Cardiac muscle cell (in vitro differentiated cells and primary cell): ENCODE measurements around the gene ZYX. TPM values are rescaled to one million over a fixed set of nuclear protein-coding genes. Genes with fewer than 3 reads are reported as not detected.

Experiments
- DNase-seq, 2 donors: peaks; one replicate each; pipeline versions ENCODE4 v3.0.0 to v3.0.0-alpha.2; 2010 to 2017; ENCODE audit warnings: low read depth in 1 of 2, low spot score in 1 of 2
- H3K27ac ChIP-seq: fragments of 200-600 bp; sonication (generic); 2 replicates; pipeline ENCODE4 v1.5.1; 2016
- H3K27me3 ChIP-seq: fragments of 200-600 bp; sonication (generic); 2 replicates; pipeline ENCODE4 v1.6.0; 2016; ENCODE audit warnings: control low read depth
- H3K36me3 ChIP-seq: fragments of 200-600 bp; sonication (generic); 2 replicates; pipeline ENCODE4 v1.5.1; 2016; ENCODE audit warnings: control low read depth
- H3K4me1 ChIP-seq: fragments of 200-600 bp; sonication (generic); 2 replicates; pipeline ENCODE4 v1.8.1; 2017; ENCODE audit warnings: low read depth, mild to moderate bottlenecking, mixed run types
- H3K4me3 ChIP-seq: fragments of 200-600 bp; sonication (generic); 2 replicates; pipeline ENCODE4 v1.5.1; 2016; ENCODE audit warnings: mild to moderate bottlenecking
- H3K9me3 ChIP-seq: fragments of 200-600 bp; sonication (generic); 2 replicates; pipeline ENCODE4 v1.5.1; 2017; ENCODE audit warnings: low read depth, mild to moderate bottlenecking, control low read depth
- polyA plus RNA-seq: library from polyadenylated mRNA; unstranded; fragments of >200 nt; fragmentation: Nextera tagmentation; extraction: Ambion mirVana; gene quantifications from 2 replicates; pipeline ENCODE4 v1.2.1, GENCODE V29; 2016
- total RNA-seq: library from RNA; depleted of rRNA; stranded (reverse); fragments of >200 nt; gene quantifications from 2 replicates; pipeline ENCODE4 v1.2.3, GENCODE V29; 2016
- TF ChIP-seq, protein P1 (sequence below): IDR thresholded peaks from 2 replicates; pipeline ENCODE4 v1.5.1; 2012; ENCODE audit warnings: low read depth, mild to moderate bottlenecking, low read length

ZYX gene
- total and polyA plus RNA-seq, 2 experiments from 2014 or later: 57.2 to 98.4 TPM

DNA sequence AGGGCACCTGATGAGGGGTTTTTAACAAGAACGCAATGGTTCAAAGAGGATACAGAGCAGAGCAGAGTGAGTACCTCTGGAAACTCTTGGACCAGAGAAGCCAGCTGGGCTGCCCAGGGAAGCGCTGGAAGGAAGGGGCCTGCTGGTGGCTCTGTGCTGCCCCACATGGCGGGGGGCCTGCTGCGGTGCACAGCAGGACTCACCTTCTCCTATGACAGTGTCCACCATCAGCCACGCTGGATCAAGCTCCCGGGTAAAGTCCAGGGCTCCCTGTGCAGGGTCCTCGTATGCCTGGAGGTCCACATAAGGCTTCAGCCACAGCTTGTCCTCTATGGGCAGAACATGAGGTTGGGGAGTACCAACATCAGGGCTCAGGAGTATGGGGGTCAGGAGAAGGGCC lies 15.0 kb downstream of the ZYX start:
- TF ChIP-seq, protein P1, sequence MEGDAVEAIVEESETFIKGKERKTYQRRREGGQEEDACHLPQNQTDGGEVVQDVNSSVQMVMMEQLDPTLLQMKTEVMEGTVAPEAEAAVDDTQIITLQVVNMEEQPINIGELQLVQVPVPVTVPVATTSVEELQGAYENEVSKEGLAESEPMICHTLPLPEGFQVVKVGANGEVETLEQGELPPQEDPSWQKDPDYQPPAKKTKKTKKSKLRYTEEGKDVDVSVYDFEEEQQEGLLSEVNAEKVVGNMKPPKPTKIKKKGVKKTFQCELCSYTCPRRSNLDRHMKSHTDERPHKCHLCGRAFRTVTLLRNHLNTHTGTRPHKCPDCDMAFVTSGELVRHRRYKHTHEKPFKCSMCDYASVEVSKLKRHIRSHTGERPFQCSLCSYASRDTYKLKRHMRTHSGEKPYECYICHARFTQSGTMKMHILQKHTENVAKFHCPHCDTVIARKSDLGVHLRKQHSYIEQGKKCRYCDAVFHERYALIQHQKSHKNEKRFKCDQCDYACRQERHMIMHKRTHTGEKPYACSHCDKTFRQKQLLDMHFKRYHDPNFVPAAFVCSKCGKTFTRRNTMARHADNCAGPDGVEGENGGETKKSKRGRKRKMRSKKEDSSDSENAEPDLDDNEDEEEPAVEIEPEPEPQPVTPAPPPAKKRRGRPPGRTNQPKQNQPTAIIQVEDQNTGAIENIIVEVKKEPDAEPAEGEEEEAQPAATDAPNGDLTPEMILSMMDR: no peak
- H3K27me3 ChIP-seq: no peaks in the 10 kb centered on the region
- H3K27ac ChIP-seq: no peak overlapping the region
- no peaks in the 10 kb centered on the region for H3K36me3 ChIP-seq
- H3K4me3 ChIP-seq: no peak overlapping the region
- H3K4me1 ChIP-seq: no peaks in the 10 kb centered on the region
- DNase-seq: no peak
- no peaks in the 10 kb centered on the region for H3K9me3 ChIP-seq

DNA sequence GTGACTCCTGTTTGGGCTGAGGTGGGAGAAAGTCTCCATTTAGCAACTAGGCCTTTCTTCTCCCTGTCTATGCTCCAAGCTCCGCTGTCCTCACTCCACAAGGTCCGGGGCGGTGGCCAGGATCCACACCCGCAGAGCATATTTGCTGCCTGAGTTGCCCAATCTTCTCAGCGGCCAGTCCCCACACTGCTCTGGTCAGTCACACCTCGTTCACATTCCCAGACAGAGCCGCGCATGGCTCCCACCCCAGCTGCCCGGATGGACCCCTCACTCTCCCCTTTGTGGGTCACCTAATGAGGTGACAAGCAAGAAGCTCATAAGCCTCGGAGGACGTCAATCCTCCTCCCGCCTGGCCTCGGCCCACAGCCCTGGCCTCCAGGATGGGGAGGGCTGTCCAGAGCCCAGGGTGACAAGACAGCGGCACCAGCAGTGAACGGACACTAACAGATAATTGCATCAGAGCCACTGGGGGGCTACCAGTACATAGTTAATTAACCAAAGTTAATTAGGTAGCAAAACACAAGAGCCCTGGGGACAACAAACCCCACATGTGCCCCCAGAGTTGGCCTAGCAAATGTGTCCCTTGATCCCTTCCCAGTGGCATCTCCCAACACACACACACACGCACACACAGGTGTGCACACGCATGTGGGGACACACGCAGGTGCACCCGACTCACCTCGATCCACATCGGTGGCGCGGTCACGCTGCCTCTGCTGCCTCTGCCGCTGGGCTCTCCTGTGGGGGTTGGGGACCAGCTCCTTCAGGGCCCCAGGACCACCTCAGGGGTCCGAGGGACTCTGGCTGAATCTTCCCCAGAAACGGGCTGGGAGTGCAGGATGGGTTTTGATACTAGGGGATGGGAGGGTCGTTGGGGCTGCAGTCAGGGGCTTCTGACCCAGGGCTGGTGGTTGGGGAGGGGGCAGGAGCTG lies 15.7 kb downstream of the ZYX start:
- no peaks in the 10 kb centered on the region for H3K4me1 ChIP-seq
- no peak overlapping the region for H3K27ac ChIP-seq
- no peak overlapping the region for H3K4me3 ChIP-seq
- no peaks in the 10 kb centered on the region for H3K27me3 ChIP-seq
- TF ChIP-seq, protein P1: no peak
- no peak for DNase-seq
- no peaks in the 10 kb centered on the region for H3K36me3 ChIP-seq
- no peaks in the 10 kb centered on the region for H3K9me3 ChIP-seq

DNA sequence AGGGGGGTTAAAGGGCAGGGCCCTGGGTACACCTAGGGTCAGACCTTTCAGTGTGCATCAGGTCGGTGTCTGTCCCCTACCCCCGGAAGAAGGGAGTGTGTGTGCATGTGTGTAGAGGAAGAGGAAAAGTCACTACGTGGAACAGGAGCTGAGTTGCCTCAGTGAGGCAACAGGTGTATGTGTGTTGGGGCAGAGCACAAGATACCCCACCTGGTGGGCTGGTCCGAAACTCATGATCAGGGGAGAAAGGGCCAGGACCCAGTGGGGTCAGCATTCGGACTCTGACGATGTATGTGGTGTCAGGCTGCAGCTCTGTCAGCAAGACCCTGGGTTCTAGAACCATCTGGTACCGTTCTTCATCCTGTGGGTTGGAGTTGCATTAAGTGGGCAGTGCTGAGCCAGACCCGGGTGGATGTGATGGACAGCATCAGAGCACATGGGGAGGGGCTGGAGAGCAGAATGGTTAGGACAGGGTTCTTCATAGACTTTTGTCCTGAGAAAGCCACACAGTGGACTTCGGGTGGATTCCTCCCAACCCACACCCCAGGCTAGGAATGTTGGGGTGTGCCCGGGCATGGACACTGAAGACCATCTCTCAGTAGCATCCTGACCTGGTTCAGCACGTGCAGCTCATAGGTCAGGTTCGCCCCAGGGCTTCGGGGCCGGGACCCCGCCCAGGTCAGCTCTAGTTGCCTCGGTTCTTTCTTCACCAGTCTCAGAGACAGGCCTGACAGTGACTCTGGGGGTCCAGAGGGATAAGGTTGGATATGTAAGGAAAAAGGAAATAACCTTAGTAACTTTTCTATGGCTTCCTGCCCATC lies 16.8 kb downstream of the ZYX start:
- TF ChIP-seq, protein P1: no peak
- Histone ChIP-seq H3K27me3 (no peaks in the 10 kb centered on the region), H3K36me3 (no peaks in the 10 kb centered on the region), H3K4me1 (no peaks in the 10 kb centered on the region), H3K4me3 (no peak overlapping the region), H3K9me3 (no peaks in the 10 kb centered on the region), H3K27ac (no peak overlapping the region)
- no peak for DNase-seq

DNA sequence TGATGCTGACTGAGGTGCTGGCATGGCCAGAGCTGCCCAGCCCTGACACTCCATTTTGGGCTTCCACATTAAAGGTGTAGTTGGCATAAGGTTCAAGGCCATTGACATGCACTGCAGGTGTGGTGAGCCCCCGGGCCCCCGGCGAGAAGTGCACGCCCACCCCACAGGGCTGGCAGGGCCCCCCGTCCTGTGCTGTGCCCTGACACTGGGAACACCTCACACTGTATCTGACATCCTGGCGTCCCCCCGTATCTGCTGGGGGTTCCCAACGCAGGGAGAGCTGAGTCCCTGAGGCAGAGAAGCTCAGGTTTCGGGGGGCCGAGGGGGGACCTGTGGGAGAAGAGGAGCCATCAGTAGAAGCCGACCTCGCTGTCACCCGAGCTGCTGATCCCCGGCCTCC lies 17.5 kb downstream of the ZYX start:
- H3K4me1 ChIP-seq: no peaks in the 10 kb centered on the region
- TF ChIP-seq, protein P1: no peak
- DNase-seq: no peak
- H3K27me3 ChIP-seq: no peaks in the 10 kb centered on the region
- no peaks in the 10 kb centered on the region for H3K9me3 ChIP-seq
- H3K27ac ChIP-seq: no peak overlapping the region
- H3K36me3 ChIP-seq: no peaks in the 10 kb centered on the region
- H3K4me3 ChIP-seq: no peak overlapping the region

DNA sequence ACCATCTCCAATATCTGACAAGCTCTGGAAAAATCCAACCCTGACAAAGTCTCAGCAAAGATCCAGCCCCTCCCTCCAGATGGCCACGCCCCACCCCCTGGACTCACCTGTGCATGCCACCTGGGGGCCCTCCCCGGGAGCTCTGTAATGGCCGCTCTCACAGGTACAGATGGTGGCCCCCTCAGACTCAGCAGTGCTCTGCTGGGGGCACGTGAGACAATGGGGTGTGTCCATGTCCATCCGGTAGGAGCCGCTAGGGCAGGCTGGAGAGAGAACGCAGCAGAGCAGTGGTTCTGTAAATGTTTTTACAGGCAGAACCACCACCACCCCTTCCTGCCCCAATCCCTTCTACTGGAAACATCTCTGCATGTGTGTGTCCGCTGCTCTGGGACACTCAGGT lies 18.0 kb downstream of the ZYX start:
- Histone ChIP-seq H3K36me3 (no peaks in the 10 kb centered on the region), H3K9me3 (no peaks in the 10 kb centered on the region), H3K4me1 (no peaks in the 10 kb centered on the region), H3K27me3 (no peaks in the 10 kb centered on the region), H3K27ac (no peak overlapping the region), H3K4me3 (no peak overlapping the region)
- TF ChIP-seq, protein P1: no peak
- DNase-seq: no peak
